ENCODE data around the gene SHROOM3. TPM values are rescaled to one million over a fixed set of nuclear protein-coding genes. Genes with fewer than 3 reads are reported as not detected.

SHROOM3 gene
- total and polyA plus RNA-seq, 8 donors, result 6.1 to 212 (median 77.6) TPM

GRCh38 chr4:76673362-76673761 is 238.3 kb downstream of the SHROOM3 start:
- Histone ChIP-seq H3K36me3 (no peaks in the 10 kb centered on the region), H3K27ac (no peak overlapping the region), H3K27me3 (no peaks in the 10 kb centered on the region), H3K4me1 (peaks cover 0 to 12% (median 8%) of the 10 kb centered on the region in 4 donors), H3K9me3 (no peaks in the 10 kb centered on the region), H3K4me3 (no peak overlapping the region)
- intact Hi-C loops (cut with DNase I; ENCODE audit: low total_unique reads), result no loop called here
- WGBS, 5 donors, result 95 to 100% (median 97%) methylated on average over 1 of the region's 1 CpG
- no peak for DNase-seq
- TF ChIP-seq POLR2AphosphoS5 (IDR thresholded peaks at IDR 0.05) (no peak), POLR2A (IDR thresholded peaks at IDR 0.05) (no peak), CTCF (IDR thresholded peaks at IDR 0.05) (no peak), EP300 (IDR thresholded peaks at IDR 0.05) (no peak)

GRCh38 chr4:76674983-76675382 is 240.0 kb downstream of the SHROOM3 start:
- intact Hi-C loops (cut with DNase I; ENCODE audit: low total_unique reads), result no loop called here
- Histone ChIP-seq H3K4me3 (no peak overlapping the region), H3K9me3 (no peaks in the 10 kb centered on the region), H3K4me1 (peaks cover 0 to 25% (median 12%) of the 10 kb centered on the region in 4 donors), H3K27ac (peak overlapping the region; percentile 20 to 85 (median 34)), H3K27me3 (no peaks in the 10 kb centered on the region), H3K36me3 (no peaks in the 10 kb centered on the region)
- 54 to 74% (median 65%) methylated on average over 3 of the region's 3 CpGs for WGBS, 5 donors
- no peak for TF ChIP-seq CTCF (IDR thresholded peaks at IDR 0.05)
- no peak for TF ChIP-seq POLR2A (IDR thresholded peaks at IDR 0.05)
- peak in 2 of 3 donors; percentile 24 to 34 for TF ChIP-seq POLR2AphosphoS5 (IDR thresholded peaks at IDR 0.05)
- peak in 1 of 2 donors; percentile 64 for DNase-seq

- 27 to 53% (median 37%) methylated on average over 7 of the region's 7 CpGs for WGBS, 5 donors
- no peak overlapping the region for H3K4me3 ChIP-seq
- H3K27me3 ChIP-seq, result no peaks in the 10 kb centered on the region
- intact Hi-C loops (cut with DNase I; ENCODE audit: low total_unique reads), result no loop called here
- H3K4me1 ChIP-seq, result peaks cover 0 to 44% (median 18%) of the 10 kb centered on the region in 4 donors
- H3K9me3 ChIP-seq, result no peaks in the 10 kb centered on the region
- peak; percentile 58 to 78 for DNase-seq
- peak in 2 of 3 donors; percentile 28 to 44 for TF ChIP-seq POLR2AphosphoS5 (IDR thresholded peaks at IDR 0.05)
- no peak for TF ChIP-seq EP300 (IDR thresholded peaks at IDR 0.05)
- TF ChIP-seq POLR2A (IDR thresholded peaks at IDR 0.05), result no peak
- TF ChIP-seq CTCF (IDR thresholded peaks at IDR 0.05), result no peak
- H3K27ac ChIP-seq, result peak overlapping the region; percentile 69 to 88 (median 83)
- H3K36me3 ChIP-seq, result no peaks in the 10 kb centered on the region
These were observed 242.7 kb downstream of the SHROOM3 start for GRCh38 chr4:76677571-76678326.

GRCh38 chr4:76679691-76680090 is 244.7 kb downstream of the SHROOM3 start:
- Histone ChIP-seq H3K9me3 (no peaks in the 10 kb centered on the region), H3K27me3 (no peaks in the 10 kb centered on the region), H3K27ac (peak overlapping the region; percentile 52 to 85 (median 72)), H3K36me3 (no peaks in the 10 kb centered on the region), H3K4me3 (no peak overlapping the region), H3K4me1 (peaks cover 0 to 54% (median 18%) of the 10 kb centered on the region in 4 donors)
- peak in 1 of 2 donors; percentile 43 for DNase-seq
- WGBS, 5 donors, result 70 to 89% (median 71%) methylated on average over 4 of the region's 4 CpGs
- no peak for TF ChIP-seq CTCF (IDR thresholded peaks at IDR 0.05)
- no peak for TF ChIP-seq POLR2AphosphoS5 (IDR thresholded peaks at IDR 0.05)
- TF ChIP-seq EP300 (IDR thresholded peaks at IDR 0.05), result no peak
- TF ChIP-seq POLR2A (IDR thresholded peaks at IDR 0.05), result no peak
- intact Hi-C loops (cut with DNase I; ENCODE audit: low total_unique reads), result no loop called here

All from stomach (tissue), 9 donors.